Mammary epithelial cell (primary cell): Measurements from ENCODE around the gene STPG3.

Experiments used
- EZH2 ChIP-seq: IDR thresholded peaks from 2 replicates; pipeline ENCODE4 v1.6.1; 2012; ENCODE audit warnings: low read length, inconsistent platforms, borderline replicate concordance
- TF ChIP-seq, protein P1 (sequence below), 2 donors: IDR thresholded peaks in 1 of 2; conservative IDR thresholded peaks in 1 of 2; 2 replicates each; pipeline ENCODE4 v1.5.1; 2011 to 2012; ENCODE audit warnings: inconsistent platforms in 2 of 2, low read length in 2 of 2, mild to moderate bottlenecking in 2 of 2, control low read depth in 1 of 2, low read depth in 1 of 2; ENCODE audit not compliant: insufficient read depth in 1 of 2; ENCODE audit errors: extremely low read depth in 1 of 2

- TF ChIP-seq, protein P1, sequence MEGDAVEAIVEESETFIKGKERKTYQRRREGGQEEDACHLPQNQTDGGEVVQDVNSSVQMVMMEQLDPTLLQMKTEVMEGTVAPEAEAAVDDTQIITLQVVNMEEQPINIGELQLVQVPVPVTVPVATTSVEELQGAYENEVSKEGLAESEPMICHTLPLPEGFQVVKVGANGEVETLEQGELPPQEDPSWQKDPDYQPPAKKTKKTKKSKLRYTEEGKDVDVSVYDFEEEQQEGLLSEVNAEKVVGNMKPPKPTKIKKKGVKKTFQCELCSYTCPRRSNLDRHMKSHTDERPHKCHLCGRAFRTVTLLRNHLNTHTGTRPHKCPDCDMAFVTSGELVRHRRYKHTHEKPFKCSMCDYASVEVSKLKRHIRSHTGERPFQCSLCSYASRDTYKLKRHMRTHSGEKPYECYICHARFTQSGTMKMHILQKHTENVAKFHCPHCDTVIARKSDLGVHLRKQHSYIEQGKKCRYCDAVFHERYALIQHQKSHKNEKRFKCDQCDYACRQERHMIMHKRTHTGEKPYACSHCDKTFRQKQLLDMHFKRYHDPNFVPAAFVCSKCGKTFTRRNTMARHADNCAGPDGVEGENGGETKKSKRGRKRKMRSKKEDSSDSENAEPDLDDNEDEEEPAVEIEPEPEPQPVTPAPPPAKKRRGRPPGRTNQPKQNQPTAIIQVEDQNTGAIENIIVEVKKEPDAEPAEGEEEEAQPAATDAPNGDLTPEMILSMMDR (conservative IDR thresholded peaks at IDR 0.05 in 1 of 2, IDR thresholded peaks at IDR 0.05 in 1 of 2; ENCODE audit: extremely low read depth in 1 of 2, insufficient read depth in 1 of 2, low read depth in 1 of 2, low read length in 2 of 2), result peak; percentile 64 to 72
- no peak for TF ChIP-seq EZH2
These were observed 35.9 kb downstream of the STPG3 start for GRCh38 chr9:137286975-137287383.
